Common myeloid progenitor, CD34-positive (primary cell): ENCODE results near the gene ACP3.
A peak's percentile ranks its signal among the peaks of the same experiment; 100 is the strongest.

Source experiments
- CTCF ChIA-PET: fragments of 350-600 bp; sonication (Branson Sonifier 250); formaldehyde crosslinking; loops from one replicate; lab custom pipeline; 2021; ENCODE audit warnings: antibody characterized with exemption; lab: Charles Lee
- POLR2A ChIA-PET: fragments of 350-600 bp; sonication (Branson Sonifier 250); formaldehyde crosslinking; loops from one replicate; lab custom pipeline; 2021; ENCODE audit warnings: antibody characterized with exemption; lab: Charles Lee
- DNase-seq, 3 donors: peaks; one replicate each; pipeline versions ENCODE4 v3.0.0 to v3.0.0-alpha.2; 2013
- H3K27ac ChIP-seq, 2 experiments: 1 replicate in 1 of 2; 2 replicates in 1 of 2; pipeline ENCODE4 v1.7.0; 2013; ENCODE audit warnings: inconsistent platforms in 2 of 2, low read length in 2 of 2, mild to moderate bottlenecking in 2 of 2, low read depth in 1 of 2, moderate library complexity in 1 of 2; ENCODE audit not compliant: severe bottlenecking in 2 of 2, insufficient read depth in 1 of 2, poor library complexity in 1 of 2
- H3K27me3 ChIP-seq, 5 experiments: replicated peaks in 2 of 5; 1 replicate in 3 of 5; 2 replicates in 2 of 5; pipeline versions ENCODE4 v1.6.1 to v1.7.0; 2013; ENCODE audit warnings: low read length in 4 of 5, mild to moderate bottlenecking in 2 of 5, moderate library complexity in 2 of 5, inconsistent platforms in 1 of 5; ENCODE audit not compliant: insufficient read depth in 5 of 5, control insufficient read depth in 4 of 5
- H3K36me3 ChIP-seq, 4 experiments: 1 replicate in 2 of 4; 2 replicates in 2 of 4; pipeline versions ENCODE4 v1.6.1 to v1.7.0; 2013; ENCODE audit warnings: low read length in 3 of 4, control low read depth in 1 of 4, mild to moderate bottlenecking in 1 of 4; ENCODE audit not compliant: control insufficient read depth in 4 of 4, insufficient read depth in 4 of 4
- H3K4me1 ChIP-seq, 4 experiments: 1 replicate in 3 of 4; 2 replicates in 1 of 4; pipeline versions ENCODE4 v1.6.1 to v1.7.1; 2013; ENCODE audit warnings: low read length in 3 of 4, mild to moderate bottlenecking in 3 of 4, control low read depth in 1 of 4, inconsistent platforms in 1 of 4, moderate library complexity in 1 of 4; ENCODE audit not compliant: control insufficient read depth in 4 of 4, insufficient read depth in 4 of 4; ENCODE audit errors: control extremely low read depth in 1 of 4
- H3K4me3 ChIP-seq, 7 experiments: 1 replicate in 4 of 7; 2 replicates in 3 of 7; pipeline versions ENCODE4 v1.5.1 to v1.7.0; 2013; ENCODE audit warnings: mild to moderate bottlenecking in 7 of 7, low read length in 6 of 7, moderate library complexity in 6 of 7, inconsistent platforms in 2 of 7, low read depth in 2 of 7, control low read depth in 1 of 7; ENCODE audit not compliant: insufficient read depth in 4 of 7, control insufficient read depth in 1 of 7; ENCODE audit errors: extremely low read depth in 1 of 7
- H3K9me3 ChIP-seq, 5 experiments: 1 replicate in 4 of 5; 2 replicates in 1 of 5; pipeline versions ENCODE4 v1.6.1 to v1.7.1; 2013; ENCODE audit warnings: low read length in 4 of 5, mild to moderate bottlenecking in 2 of 5, inconsistent platforms in 1 of 5, low read depth in 1 of 5, moderate library complexity in 1 of 5; ENCODE audit not compliant: control insufficient read depth in 4 of 5, insufficient read depth in 2 of 5; ENCODE audit errors: control extremely low read depth in 1 of 5
- WGBS: methylation state at CpG from one replicate; pipeline ENCODE4 v1.1.5; 2013; ENCODE audit not compliant: insufficient coverage; 5-methylcytosine and 5-hydroxymethylcytosine counted together

ACP3 gene

DNA sequence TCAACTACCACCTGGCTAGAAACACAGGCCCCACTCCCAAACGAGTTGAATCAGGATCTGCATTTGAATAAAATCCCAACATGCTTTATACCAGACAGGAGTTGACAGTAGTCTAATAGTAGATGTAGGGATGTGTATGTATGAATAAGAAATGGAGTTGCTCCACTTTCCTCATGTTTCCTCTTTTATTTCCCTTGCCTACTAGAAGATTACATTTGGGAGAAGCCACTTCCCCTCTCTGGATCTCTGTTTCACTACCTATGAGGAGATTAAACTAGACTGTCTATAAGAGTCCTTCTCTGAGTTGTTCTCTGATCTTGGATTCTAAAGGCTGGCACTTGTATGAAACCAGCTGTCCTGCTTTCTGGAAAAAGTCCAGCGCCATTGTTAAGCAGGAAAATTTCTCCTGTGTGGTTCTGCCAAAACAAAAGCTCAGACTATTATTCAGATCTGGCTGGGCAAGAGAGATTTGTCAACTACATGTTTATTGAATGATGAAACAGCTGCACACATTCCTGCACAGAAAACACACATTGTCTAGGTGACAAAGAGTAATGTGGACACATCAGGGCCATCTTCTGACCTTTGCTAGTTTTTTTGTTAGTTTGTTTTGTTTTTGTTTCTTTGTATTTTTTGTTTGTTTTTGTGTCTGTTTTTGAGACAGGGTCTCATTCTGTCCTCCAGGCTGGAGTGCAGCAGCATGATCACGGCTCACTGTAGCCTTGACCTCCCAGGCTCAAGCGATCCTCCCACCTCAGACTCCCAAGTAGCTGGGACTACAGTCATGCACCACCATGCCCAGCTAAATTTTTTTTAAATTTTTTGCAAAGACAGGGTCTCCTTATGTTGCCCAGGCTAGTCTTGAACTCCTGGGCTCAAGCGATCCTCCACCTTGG is 29.9 kb downstream of the ACP3 start:
- DNase-seq = no peak
- CTCF ChIA-PET = interaction anchor here (0.9 to 11.2 kb wide), 6 partner anchors 6 to 1312 kb away, joined by 3 to 137 read pairs (median 46); no protein-coding TSS in a partner anchor
- Histone ChIP-seq H3K4me3 (no peak overlapping the region), H3K27ac (no peak overlapping the region), H3K36me3 (no peaks in the 10 kb centered on the region), H3K9me3 (no peaks in the 10 kb centered on the region), H3K4me1 (peaks cover 0 to 9% (median 7%) of the 10 kb centered on the region in 4 experiments), H3K27me3 (no peaks in the 10 kb centered on the region)
- POLR2A ChIA-PET = no interaction called here
- WGBS = 100% methylated on average over 4 of the region's 5 CpGs

DNA sequence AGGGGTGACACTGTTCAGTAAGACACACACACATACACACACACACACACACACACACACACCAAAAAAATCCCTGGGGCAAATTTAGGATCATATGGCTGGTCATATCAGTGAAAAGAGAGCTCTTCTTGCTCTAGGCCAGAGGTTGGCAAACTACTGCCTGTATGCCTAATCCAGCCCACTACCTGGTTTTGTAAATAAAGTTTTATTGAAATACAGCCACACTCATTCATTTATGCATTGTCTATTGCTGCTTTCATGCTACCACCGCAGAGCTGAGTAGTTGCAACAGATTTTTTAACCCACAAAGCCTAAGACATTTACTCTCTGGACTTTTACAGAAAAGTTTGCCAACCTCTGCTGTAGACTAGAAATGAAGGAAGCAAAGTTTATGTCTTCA is 30.6 kb downstream of the ACP3 start:
- CTCF ChIA-PET = interaction anchor here (0.9 to 11.2 kb wide), 7 partner anchors 8 to 1312 kb away, joined by 3 to 137 read pairs (median 6); no protein-coding TSS in a partner anchor
- POLR2A ChIA-PET = no interaction called here
- no peak overlapping the region for H3K27ac ChIP-seq

DNA sequence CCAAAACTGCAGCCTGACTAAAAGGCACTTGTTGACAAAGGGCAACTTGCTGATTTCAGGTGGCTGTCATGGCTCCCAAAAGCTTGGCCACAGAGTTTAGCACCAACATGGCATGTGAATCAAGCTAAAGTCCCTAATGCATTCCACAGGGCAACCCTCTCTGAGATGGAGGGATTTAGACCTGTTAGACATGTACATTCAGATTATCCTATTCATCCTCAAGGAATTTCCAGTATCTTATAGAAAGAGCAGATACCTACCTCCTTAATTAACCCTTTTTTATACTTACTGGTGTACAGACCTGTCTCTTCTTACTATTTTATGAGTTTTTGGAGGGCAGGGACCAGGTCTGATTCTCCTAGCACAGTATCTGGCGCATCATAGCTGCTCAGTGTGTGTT is 31.3 kb downstream of the ACP3 start:
- ChIA-PET POLR2A (no interaction called here), CTCF (interaction anchor here (1.0 to 11.2 kb wide), 5 partner anchors 8 to 117 kb away, joined by 3 to 137 read pairs (median 6); no protein-coding TSS in a partner anchor)
- DNase-seq = no peak
- peaks cover 0 to 2% (median under 1%) of the 10 kb centered on the region in 4 experiments for H3K4me1 ChIP-seq
- H3K4me3 ChIP-seq = no peak overlapping the region
- no CpG with 5 or more reads among the region's 1 CpG for WGBS
- no peak overlapping the region for H3K27ac ChIP-seq
- H3K9me3 ChIP-seq = no peaks in the 10 kb centered on the region
- H3K36me3 ChIP-seq = no peaks in the 10 kb centered on the region
- no peaks in the 10 kb centered on the region for H3K27me3 ChIP-seq

More for the DNA sequence above, 30.6 kb downstream of the ACP3 start:
- Histone ChIP-seq H3K9me3 (no peaks in the 10 kb centered on the region), H3K4me3 (no peak overlapping the region), H3K4me1 (peaks cover 0 to 8% (median 5%) of the 10 kb centered on the region in 4 experiments), H3K27me3 (no peaks in the 10 kb centered on the region), H3K36me3 (no peaks in the 10 kb centered on the region)
- no peak for DNase-seq
- WGBS = no CpG with 5 or more reads among the region's 1 CpG

DNA sequence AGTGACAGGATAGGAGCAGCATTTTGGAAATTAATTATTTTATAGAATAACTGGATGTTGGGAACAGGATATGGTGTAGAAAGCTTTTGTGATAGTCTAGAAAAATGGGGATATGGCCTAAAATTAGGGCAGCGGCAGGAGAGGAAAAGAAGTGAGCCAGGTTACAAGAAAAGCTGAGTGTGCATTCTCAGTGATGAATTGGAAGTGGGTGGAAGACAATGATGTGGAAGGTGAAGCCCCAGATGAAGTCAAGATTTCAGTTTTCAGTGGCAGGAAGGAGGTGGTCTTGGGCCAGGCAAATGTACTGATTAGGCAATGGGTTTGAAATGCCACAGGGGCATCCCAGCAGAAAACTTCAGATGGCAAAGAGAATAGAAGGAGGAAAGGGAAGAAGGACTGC is 33.6 kb downstream of the ACP3 start:
- H3K9me3 ChIP-seq = no peaks in the 10 kb centered on the region
- POLR2A ChIA-PET = no interaction called here
- H3K4me1 ChIP-seq = no peaks in the 10 kb centered on the region
- no peaks in the 10 kb centered on the region for H3K27me3 ChIP-seq
- H3K4me3 ChIP-seq = no peak overlapping the region
- no peaks in the 10 kb centered on the region for H3K36me3 ChIP-seq
- 93% methylated on average over 1 of the region's 1 CpG for WGBS
- H3K27ac ChIP-seq = no peak overlapping the region
- CTCF ChIA-PET = interaction anchor here (0.8 to 11.2 kb wide), 9 partner anchors 7 to 296 kb away, joined by 3 to 137 read pairs (median 3); no protein-coding TSS in a partner anchor
- no peak for DNase-seq

DNA sequence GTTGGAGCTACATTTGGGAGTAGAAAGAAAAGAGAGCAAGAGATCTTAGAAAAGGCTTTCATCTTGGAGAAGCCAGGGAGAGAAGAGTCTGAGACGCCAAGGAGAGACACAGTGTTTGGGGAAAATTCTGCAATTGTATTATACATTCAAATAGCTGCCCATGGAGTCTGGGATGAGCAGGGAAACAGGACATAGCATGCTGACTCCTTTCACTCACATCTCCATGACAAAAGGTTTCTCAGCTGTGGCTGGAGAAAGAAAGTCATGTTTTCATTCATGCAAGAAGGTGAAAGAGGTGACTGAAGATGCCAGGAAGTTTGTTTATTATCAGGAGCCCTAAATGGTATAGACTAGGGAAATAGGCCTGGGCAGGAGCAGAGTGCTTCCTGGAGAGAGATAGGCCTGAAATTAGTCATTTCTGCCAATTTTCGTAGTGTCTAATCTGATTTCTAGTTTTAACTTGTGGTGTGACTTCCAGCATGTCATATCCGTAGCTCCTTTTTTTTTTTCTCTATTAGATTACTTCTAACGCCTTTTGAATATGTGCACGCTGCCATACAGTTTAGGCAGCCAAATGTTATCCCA is 34.1 kb downstream of the ACP3 start:
- ChIA-PET POLR2A (no interaction called here), CTCF (interaction anchor here (0.8 to 11.2 kb wide), 14 partner anchors 8 to 295 kb away, joined by 3 to 137 read pairs (median 3); no protein-coding TSS in a partner anchor)
- no peaks in the 10 kb centered on the region for H3K9me3 ChIP-seq
- no peaks in the 10 kb centered on the region for H3K27me3 ChIP-seq
- WGBS = 93% methylated on average over 2 of the region's 5 CpGs
- no peaks in the 10 kb centered on the region for H3K4me1 ChIP-seq
- H3K27ac ChIP-seq = no peak overlapping the region
- no peak overlapping the region for H3K4me3 ChIP-seq
- peak in 1 of 3 donors; percentile 5 for DNase-seq
- H3K36me3 ChIP-seq = no peaks in the 10 kb centered on the region

DNA sequence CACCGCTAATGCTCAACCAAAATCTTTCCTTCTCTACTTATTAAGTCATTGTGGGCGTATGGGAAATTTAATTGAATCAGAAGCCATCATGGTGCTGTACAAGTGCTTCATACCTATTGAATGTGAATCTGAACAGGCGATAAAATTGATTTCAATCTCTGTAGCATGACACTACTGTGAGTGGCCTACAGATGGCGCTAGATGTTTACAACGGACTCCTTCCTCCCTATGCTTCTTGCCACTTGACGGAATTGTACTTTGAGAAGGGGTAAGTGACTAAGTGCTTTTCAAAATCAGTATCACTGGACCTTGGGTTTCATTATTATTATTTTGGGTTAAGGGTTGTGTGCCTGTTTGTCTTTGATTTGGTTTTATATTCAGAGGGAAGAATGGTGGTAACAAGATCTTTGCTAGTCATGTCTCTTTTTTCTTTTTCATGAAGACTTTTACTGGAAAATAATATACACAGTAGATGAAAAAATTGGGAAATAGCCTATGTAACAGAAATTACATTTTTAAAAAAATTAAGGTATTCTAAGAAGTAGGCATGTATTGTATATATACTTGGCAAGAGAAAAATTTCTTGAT is 35.4 kb downstream of the ACP3 start:
- ChIA-PET POLR2A (no interaction called here), CTCF (interaction anchor here (0.5 to 11.2 kb wide), 8 partner anchors 9 to 292 kb away, joined by 3 to 137 read pairs (median 4); no protein-coding TSS in a partner anchor)
- 24% methylated on average over 3 of the region's 6 CpGs for WGBS
- H3K27ac ChIP-seq = no peak overlapping the region
- H3K36me3 ChIP-seq = no peaks in the 10 kb centered on the region
- H3K27me3 ChIP-seq = no peaks in the 10 kb centered on the region
- peak; percentile 71 to 82 (median 78) for DNase-seq
- H3K4me1 ChIP-seq = no peaks in the 10 kb centered on the region
- no peak overlapping the region for H3K4me3 ChIP-seq
- H3K9me3 ChIP-seq = no peaks in the 10 kb centered on the region
